Colonic mucosa (tissue), 4 donors: ENCODE results near the gene MACROH2A1. TPM values are rescaled to one million over a fixed set of nuclear protein-coding genes. Genes with fewer than 3 reads are reported as not detected.
A peak's percentile ranks its signal among the peaks of the same experiment; 100 is the strongest.

Source experiments
- DNase-seq: peaks from one replicate; pipeline ENCODE4 v3.0.0-alpha.2; 2020
- H3K27ac ChIP-seq: fragments of 200-600 bp; one replicate; pipeline ENCODE4 v1.8.0; 2021
- H3K27me3 ChIP-seq: fragments of 200-600 bp; one replicate; pipeline ENCODE4 v1.8.0; 2021
- H3K36me3 ChIP-seq: fragments of 200-600 bp; one replicate; pipeline ENCODE4 v1.8.0; 2021
- H3K4me1 ChIP-seq: fragments of 200-600 bp; one replicate; pipeline ENCODE4 v1.8.0; 2021; ENCODE audit warnings: mild to moderate bottlenecking
- H3K4me3 ChIP-seq: fragments of 200-600 bp; one replicate; pipeline ENCODE4 v1.8.0; 2021
- H3K9ac ChIP-seq, 2 donors: one replicate each; pipeline ENCODE4 v1.7.0; 2013; ENCODE audit warnings: control low read depth in 2 of 2, low read depth in 2 of 2, low read length in 2 of 2
- H3K9me3 ChIP-seq: fragments of 200-600 bp; one replicate; pipeline ENCODE4 v1.8.0; 2021
- intact Hi-C: fragments of 100-400 bp; cut with DNase I; formaldehyde crosslinking; loops from one replicate; pipeline ENCODE4 v1.14.1; 2022
- total RNA-seq, 2 donors: library from RNA; stranded (reverse); fragmentation: NEBNext Ultra II Directional in 1 of 2; extraction: Animal tissue kit (Norgen Biotek cat#: 25700) in 1 of 2; gene quantifications; one replicate each; pipeline ENCODE4 v1.2.1, GENCODE V29; 2021
- TF ChIP-seq, protein P1 (sequence below): fragments of 200-600 bp; IDR thresholded peaks from one replicate; pipeline ENCODE4 v1.8.0; 2022; ENCODE audit warnings: antibody characterized with exemption, mild to moderate bottlenecking
- donor health status: healthy.
- donor health status: DM: no; HTN: no; CAD: no.
- donor health status: DM: no; HTN: no; CAD: no.

MACROH2A1 gene
- total RNA-seq, 2 donors from 2014 or later, result 191 to 323 TPM

- Histone ChIP-seq H3K9ac (no peak overlapping the region), H3K36me3 (no peaks in the 10 kb centered on the region), H3K27me3 (no peaks in the 10 kb centered on the region), H3K4me3 (no peak overlapping the region), H3K9me3 (no peaks in the 10 kb centered on the region), H3K4me1 (peaks cover 6% of the 10 kb centered on the region), H3K27ac (no peak overlapping the region)
- no peak for DNase-seq
- TF ChIP-seq, protein P1, sequence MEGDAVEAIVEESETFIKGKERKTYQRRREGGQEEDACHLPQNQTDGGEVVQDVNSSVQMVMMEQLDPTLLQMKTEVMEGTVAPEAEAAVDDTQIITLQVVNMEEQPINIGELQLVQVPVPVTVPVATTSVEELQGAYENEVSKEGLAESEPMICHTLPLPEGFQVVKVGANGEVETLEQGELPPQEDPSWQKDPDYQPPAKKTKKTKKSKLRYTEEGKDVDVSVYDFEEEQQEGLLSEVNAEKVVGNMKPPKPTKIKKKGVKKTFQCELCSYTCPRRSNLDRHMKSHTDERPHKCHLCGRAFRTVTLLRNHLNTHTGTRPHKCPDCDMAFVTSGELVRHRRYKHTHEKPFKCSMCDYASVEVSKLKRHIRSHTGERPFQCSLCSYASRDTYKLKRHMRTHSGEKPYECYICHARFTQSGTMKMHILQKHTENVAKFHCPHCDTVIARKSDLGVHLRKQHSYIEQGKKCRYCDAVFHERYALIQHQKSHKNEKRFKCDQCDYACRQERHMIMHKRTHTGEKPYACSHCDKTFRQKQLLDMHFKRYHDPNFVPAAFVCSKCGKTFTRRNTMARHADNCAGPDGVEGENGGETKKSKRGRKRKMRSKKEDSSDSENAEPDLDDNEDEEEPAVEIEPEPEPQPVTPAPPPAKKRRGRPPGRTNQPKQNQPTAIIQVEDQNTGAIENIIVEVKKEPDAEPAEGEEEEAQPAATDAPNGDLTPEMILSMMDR, result no peak
- intact Hi-C loops, result no loop called here
Observed at GRCh38 chr5:135318924-135319323, 80.1 kb downstream of the MACROH2A1 start.

DNA sequence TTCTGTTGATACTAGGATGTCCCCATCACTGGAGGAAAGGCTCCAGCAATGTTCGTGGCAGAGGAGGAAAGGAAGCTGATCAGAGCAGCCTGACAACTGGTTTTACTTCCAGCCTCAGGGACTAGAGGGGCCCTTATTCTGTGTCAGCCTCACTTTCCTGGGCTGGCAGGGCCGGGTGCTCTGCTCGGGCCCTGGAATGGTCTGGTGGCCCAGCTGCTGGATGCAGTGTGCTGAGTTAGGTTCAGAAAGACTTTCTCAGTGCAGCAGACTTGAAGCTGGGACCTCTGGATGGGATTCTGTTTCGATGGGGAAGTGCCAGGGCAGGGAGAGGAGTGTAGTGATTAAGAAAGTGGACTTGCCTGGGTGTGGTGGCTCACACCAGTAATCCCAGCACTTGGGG is 81.0 kb downstream of the MACROH2A1 start:
- Histone ChIP-seq H3K4me3 (no peak overlapping the region), H3K9me3 (no peaks in the 10 kb centered on the region), H3K27me3 (no peaks in the 10 kb centered on the region), H3K4me1 (no peaks in the 10 kb centered on the region), H3K9ac (no peak overlapping the region), H3K27ac (no peak overlapping the region), H3K36me3 (no peaks in the 10 kb centered on the region)
- intact Hi-C loops, result no loop called here
- DNase-seq, result no peak
- TF ChIP-seq, protein P1, result no peak

- Histone ChIP-seq H3K36me3 (no peaks in the 10 kb centered on the region), H3K27me3 (no peaks in the 10 kb centered on the region), H3K9me3 (no peaks in the 10 kb centered on the region), H3K4me3 (no peak overlapping the region), H3K9ac (no peak overlapping the region), H3K4me1 (no peaks in the 10 kb centered on the region), H3K27ac (no peak overlapping the region)
- TF ChIP-seq, protein P1, result no peak
- DNase-seq, result peak; percentile 10
- intact Hi-C loops, result no loop called here
Observed at GRCh38 chr5:135317286-135317685, 81.7 kb downstream of the MACROH2A1 start.

DNA sequence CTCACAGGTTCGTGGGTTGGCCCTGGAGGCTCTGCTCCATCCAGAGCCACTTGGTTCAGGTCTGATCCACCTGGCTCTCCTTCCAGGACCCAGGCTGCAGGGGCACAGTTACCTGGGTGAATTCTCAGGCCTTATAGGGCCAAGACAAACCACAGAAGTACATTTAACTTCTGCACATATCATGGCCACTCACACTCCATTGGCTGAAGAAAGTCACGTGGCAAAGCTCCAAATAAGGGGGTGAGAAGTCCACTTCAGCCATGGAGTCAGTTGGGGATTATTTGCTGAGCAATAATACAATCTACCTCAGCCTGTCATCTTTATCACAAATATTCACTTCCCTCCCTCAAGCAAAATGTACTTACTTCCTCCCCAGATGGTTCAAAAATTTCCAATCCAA is 83.6 kb downstream of the MACROH2A1 start:
- no peak overlapping the region for H3K4me3 ChIP-seq
- no peaks in the 10 kb centered on the region for H3K9me3 ChIP-seq
- intact Hi-C loops, result no loop called here
- H3K27me3 ChIP-seq, result no peaks in the 10 kb centered on the region
- TF ChIP-seq, protein P1, result no peak
- DNase-seq, result no peak
- H3K9ac ChIP-seq, result no peak overlapping the region
- H3K27ac ChIP-seq, result no peak overlapping the region
- H3K4me1 ChIP-seq, result no peaks in the 10 kb centered on the region
- no peaks in the 10 kb centered on the region for H3K36me3 ChIP-seq

- DNase-seq, result no peak
- Histone ChIP-seq H3K27ac (no peak overlapping the region), H3K4me1 (no peaks in the 10 kb centered on the region), H3K9me3 (no peaks in the 10 kb centered on the region), H3K36me3 (no peaks in the 10 kb centered on the region), H3K9ac (no peak overlapping the region), H3K27me3 (no peaks in the 10 kb centered on the region), H3K4me3 (no peak overlapping the region)
- intact Hi-C loops, result no loop called here
- TF ChIP-seq, protein P1, result no peak
Observed at GRCh38 chr5:135313946-135314345, 85.1 kb downstream of the MACROH2A1 start.

DNA sequence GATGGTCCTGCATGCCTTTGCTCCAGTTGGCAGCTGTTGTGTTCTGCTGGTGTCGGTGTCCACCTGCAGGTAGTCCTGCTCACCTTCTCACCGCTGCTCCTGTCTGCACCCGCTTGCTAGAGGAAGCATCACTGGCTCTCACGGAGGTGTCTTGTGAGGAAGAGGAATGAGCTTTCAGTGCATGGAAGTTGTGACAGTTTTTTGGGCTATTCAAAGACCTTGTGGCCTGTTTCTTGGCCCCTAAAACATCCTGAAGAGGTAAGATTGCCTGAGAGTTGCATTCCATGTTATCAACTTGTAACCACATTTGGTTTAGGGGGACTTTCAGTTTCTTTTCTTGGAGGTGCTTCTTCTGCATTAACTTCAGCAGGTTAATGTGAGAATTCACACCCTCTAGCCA is 85.6 kb downstream of the MACROH2A1 start:
- H3K27ac ChIP-seq, result no peak overlapping the region
- H3K27me3 ChIP-seq, result no peaks in the 10 kb centered on the region
- H3K9me3 ChIP-seq, result no peaks in the 10 kb centered on the region
- no peak overlapping the region for H3K4me3 ChIP-seq
- intact Hi-C loops, result no loop called here
- TF ChIP-seq, protein P1, result no peak
- no peaks in the 10 kb centered on the region for H3K36me3 ChIP-seq
- H3K4me1 ChIP-seq, result no peaks in the 10 kb centered on the region
- no peak for DNase-seq
- H3K9ac ChIP-seq, result no peak overlapping the region
